T-cell (primary cell): ENCODE data around the gene PDE8B. TPM values are rescaled to one million over a fixed set of nuclear protein-coding genes. Genes with fewer than 3 reads are reported as not detected.

ENCODE experiments used
- ATAC-seq, 4 experiments: fragments of 200-7000 bp in 3 of 4; fragments of 150-1000 bp in 1 of 4; cut with Tn5 transposase; replicated peaks in 1 of 4; 1 replicate in 3 of 4; 2 replicates in 1 of 4; pipeline ENCODE4 v1.10.0; 2021; ENCODE audit warnings: moderate library complexity in 3 of 4, mild to moderate bottlenecking in 2 of 4, moderate number of reproducible peaks in 1 of 4
- CTCF ChIA-PET, 2 donors: fragments of 300-600 bp; sonication (Branson Sonifier 250); formaldehyde crosslinking; loops; one replicate each; lab custom pipeline; 2022; ENCODE audit warnings: antibody characterized with exemption in 2 of 2; lab: Charles Lee
- POLR2A ChIA-PET, 2 donors: fragments of 300-600 bp; sonication (Branson Sonifier 250); formaldehyde crosslinking; loops; one replicate each; lab custom pipeline; 2022; ENCODE audit warnings: antibody characterized with exemption in 2 of 2; lab: Charles Lee
- DNase-seq, 35 experiments: peaks; one replicate each; pipeline versions ENCODE4 v3.0.0 to v3.0.0-alpha.2; 2013 to 2023
- H3K27ac ChIP-seq: one replicate; pipeline ENCODE4 v1.5.1; 2013; ENCODE audit warnings: low read length
- H3K27me3 ChIP-seq, 2 experiments: replicated peaks in 1 of 2; 1 replicate in 1 of 2; 2 replicates in 1 of 2; pipeline versions ENCODE4 v1.6.1 to v1.7.0; 2013; ENCODE audit warnings: low read length in 1 of 2, mixed read lengths in 1 of 2; ENCODE audit not compliant: control insufficient read depth in 2 of 2, insufficient read depth in 2 of 2; ENCODE audit errors: extremely low read depth in 1 of 2
- H3K36me3 ChIP-seq, 2 donors: 1 replicate in 1 of 2; 2 replicates in 1 of 2; pipeline versions ENCODE4 v1.6.1 to v1.7.0; 2013; ENCODE audit warnings: low read length in 1 of 2; ENCODE audit not compliant: control insufficient read depth in 2 of 2, insufficient read depth in 1 of 2; ENCODE audit errors: extremely low read depth in 1 of 2
- H3K4me1 ChIP-seq, 2 experiments: 1 replicate in 1 of 2; 2 replicates in 1 of 2; pipeline versions ENCODE4 v1.6.1 to v1.7.0; 2013; ENCODE audit warnings: low read length in 2 of 2, mixed read lengths in 1 of 2; ENCODE audit not compliant: insufficient read depth in 2 of 2, control insufficient read depth in 1 of 2; ENCODE audit errors: extremely low read depth in 1 of 2
- H3K4me3 ChIP-seq, 2 donors: 1 replicate in 1 of 2; 2 replicates in 1 of 2; pipeline versions ENCODE4 v1.5.1 to v1.7.0; 2013; ENCODE audit warnings: mild to moderate bottlenecking in 2 of 2, low read length in 1 of 2, moderate library complexity in 1 of 2; ENCODE audit not compliant: control insufficient read depth in 1 of 2; ENCODE audit errors: extremely low read depth in 1 of 2
- H3K9me3 ChIP-seq: 2 replicates; pipeline ENCODE4 v1.7.0; 2013
- H3K27ac Mint-ChIP-seq, 2 donors: one replicate each; pipeline ENCODE4 v1.8.0; 2020 to 2021; ENCODE audit warnings: mild to moderate bottlenecking in 2 of 2, mixed read lengths in 2 of 2
- H3K27me3 Mint-ChIP-seq, 2 donors: one replicate each; pipeline ENCODE4 v1.8.0; 2021 to 2022; ENCODE audit warnings: mixed read lengths in 2 of 2
- H3K36me3 Mint-ChIP-seq: one replicate; pipeline ENCODE4 v1.8.0; 2021; ENCODE audit warnings: mixed read lengths
- H3K4me1 Mint-ChIP-seq, 3 donors: one replicate each; pipeline ENCODE4 v1.8.0; 2020 to 2022; ENCODE audit warnings: mixed read lengths in 3 of 3, mild to moderate bottlenecking in 1 of 3
- H3K4me3 Mint-ChIP-seq, 3 donors: one replicate each; pipeline ENCODE4 v1.8.0; 2020 to 2022; ENCODE audit warnings: mild to moderate bottlenecking in 3 of 3, mixed read lengths in 3 of 3, moderate library complexity in 3 of 3
- H3K9me3 Mint-ChIP-seq, 3 donors: one replicate each; pipeline ENCODE4 v1.8.0; 2020 to 2022; ENCODE audit warnings: mixed read lengths in 3 of 3
- WGBS: methylation state at CpG from one replicate; pipeline ENCODE4 v1.1.5; 2013; ENCODE audit warnings: missing lambda C conversion rate; ENCODE audit not compliant: insufficient coverage; 5-methylcytosine and 5-hydroxymethylcytosine counted together
- total RNA-seq, 35 experiments: library from RNA in 6 of 35; stranded (reverse) in 6 of 35; fragments of 120-200 nt in 1 of 35; gene quantifications; one replicate each; pipeline versions ENCODE4 v1.2.1 to v1.2.4 and lab custom pipeline; 2013 to 2026

Gene PDE8B
- total RNA-seq, 5 donors from 2014 or later (not counting 1 experiment from before 2014, with no cell fraction given) = 0.15 to 0.66 (median 0.23) TPM; not detected in 2

- no peaks in the 10 kb centered on the region for H3K4me1 Mint-ChIP-seq
- H3K27ac Mint-ChIP-seq = no peak overlapping the region
- no peaks in the 10 kb centered on the region for H3K4me1 ChIP-seq
- no peak for DNase-seq
- no peaks in the 10 kb centered on the region for H3K36me3 ChIP-seq
- 94% methylated on average over 3 of the region's 3 CpGs for WGBS
- POLR2A ChIA-PET = no interaction called here
- peaks cover 0 to 4% of the 10 kb centered on the region in 2 experiments for H3K27me3 ChIP-seq
- no peak overlapping the region for H3K27ac ChIP-seq
- no peak for ATAC-seq
- peaks cover 0 to 2% of the 10 kb centered on the region in 2 donors for H3K27me3 Mint-ChIP-seq
- no peak overlapping the region for H3K4me3 ChIP-seq
- no peaks in the 10 kb centered on the region for H3K9me3 Mint-ChIP-seq
- H3K9me3 ChIP-seq = no peaks in the 10 kb centered on the region
- CTCF ChIA-PET = no interaction called here
- no peaks in the 10 kb centered on the region for H3K36me3 Mint-ChIP-seq
- H3K4me3 Mint-ChIP-seq = no peak overlapping the region
Observed at GRCh38 chr5:77305956-77306355, 95.5 kb downstream of the PDE8B start.

GRCh38 chr5:77306531-77306930 is 96.1 kb downstream of the PDE8B start:
- Mint-ChIP-seq H3K36me3 (no peaks in the 10 kb centered on the region), H3K4me1 (no peaks in the 10 kb centered on the region), H3K27ac (no peak overlapping the region), H3K4me3 (no peak overlapping the region), H3K9me3 (no peaks in the 10 kb centered on the region), H3K27me3 (peaks cover 0 to 2% of the 10 kb centered on the region in 2 donors)
- Histone ChIP-seq H3K4me3 (no peak overlapping the region), H3K4me1 (no peaks in the 10 kb centered on the region), H3K36me3 (no peaks in the 10 kb centered on the region), H3K9me3 (no peaks in the 10 kb centered on the region), H3K27ac (no peak overlapping the region), H3K27me3 (peaks cover 0 to 4% of the 10 kb centered on the region in 2 experiments)
- no peak for DNase-seq
- CTCF ChIA-PET = interaction anchor here (0.6 to 0.7 kb wide), 2 partner anchors 382 to 482 kb away, joined by 3 to 5 read pairs; no protein-coding TSS in a partner anchor
- ATAC-seq = no peak
- 79% methylated on average over 3 of the region's 6 CpGs for WGBS
- POLR2A ChIA-PET = interaction anchor here in 1 of 2 donors (0.6 kb wide), 1 partner anchor 66 kb away, joined by 4 read pairs; no protein-coding TSS in a partner anchor

GRCh38 chr5:77308154-77308960 is 97.9 kb downstream of the PDE8B start:
- POLR2A ChIA-PET = no interaction called here
- Mint-ChIP-seq H3K27ac (no peak overlapping the region), H3K9me3 (no peaks in the 10 kb centered on the region), H3K36me3 (no peaks in the 10 kb centered on the region), H3K4me1 (no peaks in the 10 kb centered on the region), H3K4me3 (no peak overlapping the region), H3K27me3 (peaks cover 0 to 2% of the 10 kb centered on the region in 2 donors)
- CTCF ChIA-PET = no interaction called here
- Histone ChIP-seq H3K9me3 (no peaks in the 10 kb centered on the region), H3K4me1 (no peaks in the 10 kb centered on the region), H3K36me3 (no peaks in the 10 kb centered on the region), H3K27me3 (peaks cover 0 to 4% of the 10 kb centered on the region in 2 experiments), H3K4me3 (no peak overlapping the region), H3K27ac (no peak overlapping the region)
- DNase-seq = no peak
- 73% methylated on average over 5 of the region's 12 CpGs for WGBS
- ATAC-seq = no peak

- Mint-ChIP-seq H3K36me3 (no peaks in the 10 kb centered on the region), H3K27me3 (peaks cover 0 to 2% of the 10 kb centered on the region in 2 donors), H3K9me3 (peaks cover 0 to 5% (median 0%) of the 10 kb centered on the region in 3 donors), H3K4me3 (no peak overlapping the region), H3K27ac (no peak overlapping the region), H3K4me1 (no peaks in the 10 kb centered on the region)
- Histone ChIP-seq H3K27ac (no peak overlapping the region), H3K4me3 (no peak overlapping the region), H3K36me3 (no peaks in the 10 kb centered on the region), H3K4me1 (no peaks in the 10 kb centered on the region), H3K27me3 (peaks cover 0 to 4% of the 10 kb centered on the region in 2 experiments), H3K9me3 (no peaks in the 10 kb centered on the region)
- ChIA-PET CTCF (no interaction called here), POLR2A (no interaction called here)
- no peak for DNase-seq
- ATAC-seq = no peak
- WGBS = 100% methylated on average over 1 of the region's 2 CpGs
Observed at GRCh38 chr5:77309140-77309539, 98.7 kb downstream of the PDE8B start.

GRCh38 chr5:77310494-77311213 is 100.2 kb downstream of the PDE8B start:
- DNase-seq = no peak
- CTCF ChIA-PET = no interaction called here
- WGBS = 90% methylated on average over 2 of the region's 4 CpGs

GRCh38 chr5:77311214-77311571 is 100.7 kb downstream of the PDE8B start:
- no peak for DNase-seq
- no peaks in the 10 kb centered on the region for H3K27me3 ChIP-seq
- ChIA-PET CTCF (no interaction called here), POLR2A (no interaction called here)
- Mint-ChIP-seq H3K36me3 (no peaks in the 10 kb centered on the region), H3K4me1 (no peaks in the 10 kb centered on the region), H3K4me3 (no peak overlapping the region), H3K9me3 (peaks cover 0 to 7% (median 0%) of the 10 kb centered on the region in 3 donors), H3K27ac (no peak overlapping the region), H3K27me3 (peaks cover 0 to 2% of the 10 kb centered on the region in 2 donors)
- 83% methylated on average over 1 of the region's 1 CpG for WGBS
- no peaks in the 10 kb centered on the region for H3K4me1 ChIP-seq
- no peak for ATAC-seq
- no peak overlapping the region for H3K27ac ChIP-seq
- no peaks in the 10 kb centered on the region for H3K36me3 ChIP-seq
- no peaks in the 10 kb centered on the region for H3K9me3 ChIP-seq
- no peak overlapping the region for H3K4me3 ChIP-seq

More at GRCh38 chr5:77310494-77311213, 100.2 kb downstream of the PDE8B start:
- H3K27ac Mint-ChIP-seq = no peak overlapping the region
- Histone ChIP-seq H3K27ac (no peak overlapping the region), H3K4me3 (no peak overlapping the region), H3K4me1 (no peaks in the 10 kb centered on the region), H3K36me3 (no peaks in the 10 kb centered on the region), H3K9me3 (no peaks in the 10 kb centered on the region), H3K27me3 (no peaks in the 10 kb centered on the region)
- no peaks in the 10 kb centered on the region for H3K4me1 Mint-ChIP-seq
- POLR2A ChIA-PET = no interaction called here
- H3K27me3 Mint-ChIP-seq = peaks cover 0 to 2% of the 10 kb centered on the region in 2 donors
- peaks cover 0 to 7% (median 0%) of the 10 kb centered on the region in 3 donors for H3K9me3 Mint-ChIP-seq
- no peak for ATAC-seq
- H3K4me3 Mint-ChIP-seq = no peak overlapping the region
- H3K36me3 Mint-ChIP-seq = no peaks in the 10 kb centered on the region
